ENCODE results near the gene FIBCD1.

DNA sequence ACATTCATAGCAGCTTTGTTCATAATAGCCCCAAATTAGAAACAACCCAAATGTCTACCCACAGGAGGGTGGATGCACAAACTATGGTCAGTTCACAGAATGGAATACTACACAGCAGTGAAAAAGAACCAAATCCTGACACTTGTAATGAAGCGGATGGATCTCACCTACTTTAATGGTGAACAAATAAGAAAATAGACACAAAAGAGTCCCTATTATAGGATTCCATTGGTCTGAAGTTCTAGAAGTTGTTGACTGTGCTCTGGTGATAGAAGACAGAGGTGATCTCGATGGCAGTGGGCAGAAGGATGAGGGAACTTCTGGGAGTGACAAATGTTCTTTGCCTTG is 49.3 kb upstream of the FIBCD1 start:
- TF ChIP-seq, protein P1, sequence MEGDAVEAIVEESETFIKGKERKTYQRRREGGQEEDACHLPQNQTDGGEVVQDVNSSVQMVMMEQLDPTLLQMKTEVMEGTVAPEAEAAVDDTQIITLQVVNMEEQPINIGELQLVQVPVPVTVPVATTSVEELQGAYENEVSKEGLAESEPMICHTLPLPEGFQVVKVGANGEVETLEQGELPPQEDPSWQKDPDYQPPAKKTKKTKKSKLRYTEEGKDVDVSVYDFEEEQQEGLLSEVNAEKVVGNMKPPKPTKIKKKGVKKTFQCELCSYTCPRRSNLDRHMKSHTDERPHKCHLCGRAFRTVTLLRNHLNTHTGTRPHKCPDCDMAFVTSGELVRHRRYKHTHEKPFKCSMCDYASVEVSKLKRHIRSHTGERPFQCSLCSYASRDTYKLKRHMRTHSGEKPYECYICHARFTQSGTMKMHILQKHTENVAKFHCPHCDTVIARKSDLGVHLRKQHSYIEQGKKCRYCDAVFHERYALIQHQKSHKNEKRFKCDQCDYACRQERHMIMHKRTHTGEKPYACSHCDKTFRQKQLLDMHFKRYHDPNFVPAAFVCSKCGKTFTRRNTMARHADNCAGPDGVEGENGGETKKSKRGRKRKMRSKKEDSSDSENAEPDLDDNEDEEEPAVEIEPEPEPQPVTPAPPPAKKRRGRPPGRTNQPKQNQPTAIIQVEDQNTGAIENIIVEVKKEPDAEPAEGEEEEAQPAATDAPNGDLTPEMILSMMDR (conservative IDR thresholded peaks at IDR 0.05): no peak
- no peak for TF ChIP-seq ZFX (IDR thresholded peaks at IDR 0.05)

Data from C4-2B (cell line).